GM21529 (cell line): ENCODE measurements around the gene DUSP11.
"Not testable (repeated sequence)": the region's sequence is repeated elsewhere in the genome, so short reads cannot be mapped to it uniquely, and the experiment has no call there.

Experiments used
- ATAC-seq: cut with Tn5 transposase; IDR thresholded peaks from one replicate; pipeline ENCODE4 v1.9.1; 2021; ENCODE audit not compliant: unreplicated experiment

Gene DUSP11

GRCh38 chr2:73776381-73776780 lies 3.5 kb downstream of the DUSP11 start:
- no peak for ATAC-seq

GRCh38 chr2:73772819-73773218 lies 7.1 kb downstream of the DUSP11 start:
- ATAC-seq, result no peak

GRCh38 chr2:73770725-73771124 lies 9.2 kb downstream of the DUSP11 start:
- no peak for ATAC-seq

GRCh38 chr2:73766994-73767393 lies 12.9 kb downstream of the DUSP11 start:
- no peak for ATAC-seq

GRCh38 chr2:73766349-73766748 lies 13.6 kb downstream of the DUSP11 start:
- ATAC-seq, result no peak

- no peak for ATAC-seq
Measured at GRCh38 chr2:73764945-73765344, 15.0 kb downstream of the DUSP11 start.

GRCh38 chr2:73762571-73762970 lies 17.3 kb downstream of the DUSP11 start:
- ATAC-seq, result no peak

GRCh38 chr2:73759904-73760303 lies 20.0 kb downstream of the DUSP11 start:
- ATAC-seq, result no peak

GRCh38 chr2:73759285-73759764 lies 20.6 kb downstream of the DUSP11 start:
- no peak for ATAC-seq

- not testable (repeated sequence) for ATAC-seq
Measured at GRCh38 chr2:73754332-73754731, 25.6 kb downstream of the DUSP11 start.

GRCh38 chr2:73749314-73749713 lies 30.6 kb downstream of the DUSP11 start:
- no peak for ATAC-seq

- no peak for ATAC-seq
Measured at GRCh38 chr2:73746877-73747208, 33.1 kb downstream of the DUSP11 start.

GRCh38 chr2:73746015-73746876 lies 33.7 kb downstream of the DUSP11 start:
- no peak for ATAC-seq

- no peak for ATAC-seq
Measured at GRCh38 chr2:73740767-73741166, 39.1 kb downstream of the DUSP11 start.

- no peak for ATAC-seq
Measured at GRCh38 chr2:73739101-73739500, 40.8 kb downstream of the DUSP11 start.

GRCh38 chr2:73736855-73737779 lies 42.8 kb downstream of the DUSP11 start, which contains the start of gene TPRKB:
TPRKB (minus strand) TSS chr2:73737345; CDS start chr2:73734569, 2,776 bp downstream.
- peak; percentile 95 for ATAC-seq

- ATAC-seq, result no peak
Measured at GRCh38 chr2:73736378-73736777, 43.5 kb downstream of the DUSP11 start.

GRCh38 chr2:73730810-73731209 lies 49.1 kb downstream of the DUSP11 start:
- no peak for ATAC-seq

- ATAC-seq, result no peak
Measured at GRCh38 chr2:73728711-73729110, 51.2 kb downstream of the DUSP11 start.

- ATAC-seq, result no peak
Measured at GRCh38 chr2:73728043-73728442, 51.9 kb downstream of the DUSP11 start.

- ATAC-seq, result not testable (repeated sequence)
Measured at GRCh38 chr2:73726657-73727056, 53.2 kb downstream of the DUSP11 start.
